Measurements from ENCODE around the gene HDAC4. TPM values are rescaled to one million over a fixed set of nuclear protein-coding genes. Genes with fewer than 3 reads are reported as not detected.

The HDAC4 gene
- polyA plus RNA-seq, 2 of the 4 experiments (the other 2 are of a cell fraction): 8.6 to 10.4 TPM

DNA sequence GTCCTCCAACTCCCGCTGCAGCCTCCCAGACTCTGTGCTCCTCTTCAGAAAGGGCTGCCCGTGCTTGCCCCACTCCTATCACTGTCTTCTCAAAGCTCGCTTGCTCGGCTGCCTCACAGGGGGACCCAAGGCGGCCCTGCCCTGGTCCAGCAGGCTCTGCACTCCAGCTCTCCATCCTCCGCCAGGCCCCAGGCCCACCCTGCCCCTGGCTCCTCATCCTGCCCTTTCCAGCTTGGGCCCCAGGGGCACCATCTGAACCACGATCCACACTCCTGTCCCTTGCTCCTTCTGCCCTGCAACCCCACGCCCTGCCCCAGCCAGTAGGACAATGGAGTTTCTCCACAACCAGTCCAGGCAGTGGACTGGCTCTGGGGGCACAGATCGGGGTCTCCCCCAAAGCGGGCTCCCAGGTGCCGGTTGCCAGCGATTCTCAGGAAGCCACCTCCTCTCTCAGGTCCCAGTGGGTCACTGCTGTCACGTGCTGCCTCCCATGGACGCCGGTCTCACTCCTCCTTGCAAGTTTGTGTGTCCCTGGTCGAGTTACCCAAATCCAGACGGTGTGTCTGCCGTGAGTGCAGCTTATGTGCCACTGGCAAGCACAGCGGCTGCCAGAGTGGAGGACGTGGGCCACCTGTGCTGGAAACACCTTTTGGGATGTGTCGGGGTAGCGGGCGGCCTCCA, 238.5 kb downstream of the HDAC4 start:
- TF ChIP-seq POLR2AphosphoS2 (conservative IDR thresholded peaks at IDR 0.05; ENCODE audit: low read length): no peak
- TF ChIP-seq PHF8 (IDR thresholded peaks at IDR 0.05; ENCODE audit: borderline replicate concordance, low read depth): no peak
- Histone ChIP-seq H3K4me3 (no peak overlapping the region), H3K4me1 (peaks cover 5% of the 10 kb centered on the region; the same call in 2 of the 3 replicates), H3K4me2 (no peak overlapping the region), H3K9me3 (no peaks in the 10 kb centered on the region), H3K27ac (no peak overlapping the region)
- 93% methylated on average over 21 of the region's 23 CpGs for WGBS (ENCODE audit: missing lambda C conversion rate)
- FAIRE-seq (no peak), DNase-seq (ENCODE audit: low read depth in 1 of 2, low spot score in 1 of 2) (no peak), ATAC-seq (no peak)
- ChIA-PET CTCF (interaction anchor here (1.1 kb wide), 1 partner anchor 27 kb away, joined by 3 read pairs; no protein-coding TSS in a partner anchor), POLR2A (no interaction called here)

DNA sequence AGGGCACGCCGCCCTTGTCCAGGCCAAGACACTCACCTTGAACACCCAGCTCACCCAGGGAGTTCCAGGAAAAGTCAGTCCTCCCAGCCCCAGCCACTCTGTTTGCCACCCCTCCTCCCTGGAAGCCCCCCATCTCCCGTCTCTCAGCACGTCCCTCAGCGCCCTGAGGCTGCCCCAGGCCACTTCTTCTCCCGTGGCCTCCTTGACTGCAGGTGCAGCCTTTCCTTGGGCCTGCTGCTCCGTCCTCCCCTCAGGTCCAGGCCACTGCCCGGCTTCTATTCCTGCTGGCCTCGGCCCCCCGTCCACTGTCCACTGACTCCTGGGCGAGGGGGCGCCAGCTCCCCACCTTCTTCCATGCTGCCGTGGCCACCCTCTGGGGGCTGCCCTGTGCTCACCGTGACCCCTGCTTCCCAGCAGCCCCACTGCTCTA, 239.1 kb downstream of the HDAC4 start:
- FAIRE-seq: no peak
- Histone ChIP-seq H3K9me3 (no peaks in the 10 kb centered on the region), H3K4me2 (no peak overlapping the region), H3K4me1 (peaks cover 5% of the 10 kb centered on the region; the same call in 2 of the 3 replicates), H3K27ac (no peak overlapping the region), H3K4me3 (no peak overlapping the region)
- TF ChIP-seq, protein P1, sequence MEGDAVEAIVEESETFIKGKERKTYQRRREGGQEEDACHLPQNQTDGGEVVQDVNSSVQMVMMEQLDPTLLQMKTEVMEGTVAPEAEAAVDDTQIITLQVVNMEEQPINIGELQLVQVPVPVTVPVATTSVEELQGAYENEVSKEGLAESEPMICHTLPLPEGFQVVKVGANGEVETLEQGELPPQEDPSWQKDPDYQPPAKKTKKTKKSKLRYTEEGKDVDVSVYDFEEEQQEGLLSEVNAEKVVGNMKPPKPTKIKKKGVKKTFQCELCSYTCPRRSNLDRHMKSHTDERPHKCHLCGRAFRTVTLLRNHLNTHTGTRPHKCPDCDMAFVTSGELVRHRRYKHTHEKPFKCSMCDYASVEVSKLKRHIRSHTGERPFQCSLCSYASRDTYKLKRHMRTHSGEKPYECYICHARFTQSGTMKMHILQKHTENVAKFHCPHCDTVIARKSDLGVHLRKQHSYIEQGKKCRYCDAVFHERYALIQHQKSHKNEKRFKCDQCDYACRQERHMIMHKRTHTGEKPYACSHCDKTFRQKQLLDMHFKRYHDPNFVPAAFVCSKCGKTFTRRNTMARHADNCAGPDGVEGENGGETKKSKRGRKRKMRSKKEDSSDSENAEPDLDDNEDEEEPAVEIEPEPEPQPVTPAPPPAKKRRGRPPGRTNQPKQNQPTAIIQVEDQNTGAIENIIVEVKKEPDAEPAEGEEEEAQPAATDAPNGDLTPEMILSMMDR (IDR thresholded peaks at IDR 0.05): no peak
- TF ChIP-seq JUNB (IDR thresholded peaks at IDR 0.05) (no peak), EHMT2 (IDR thresholded peaks at IDR 0.05; ENCODE audit: low read depth) (no peak), HOXB13 (CRISPR knock-in tag; IDR thresholded peaks at IDR 0.05; ENCODE audit: low read depth) (no peak), MYC (IDR thresholded peaks at IDR 0.05; ENCODE audit: borderline replicate concordance, low read length) (no peak)
- TF ChIP-seq, protein P2, sequence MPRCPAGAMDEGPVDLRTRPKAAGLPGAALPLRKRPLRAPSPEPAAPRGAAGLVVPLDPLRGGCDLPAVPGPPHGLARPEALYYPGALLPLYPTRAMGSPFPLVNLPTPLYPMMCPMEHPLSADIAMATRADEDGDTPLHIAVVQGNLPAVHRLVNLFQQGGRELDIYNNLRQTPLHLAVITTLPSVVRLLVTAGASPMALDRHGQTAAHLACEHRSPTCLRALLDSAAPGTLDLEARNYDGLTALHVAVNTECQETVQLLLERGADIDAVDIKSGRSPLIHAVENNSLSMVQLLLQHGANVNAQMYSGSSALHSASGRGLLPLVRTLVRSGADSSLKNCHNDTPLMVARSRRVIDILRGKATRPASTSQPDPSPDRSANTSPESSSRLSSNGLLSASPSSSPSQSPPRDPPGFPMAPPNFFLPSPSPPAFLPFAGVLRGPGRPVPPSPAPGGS (IDR thresholded peaks at IDR 0.05): no peak
- POLR2A ChIA-PET: no interaction called here
- CTCF ChIA-PET: interaction anchor here (1.1 to 1.2 kb wide), 2 partner anchors 18 to 27 kb away, joined by 3 to 4 read pairs; no protein-coding TSS in a partner anchor
- no peak for ATAC-seq
- DNase-seq (ENCODE audit: low read depth in 1 of 2, low spot score in 1 of 2): no peak
- 87% methylated on average over 13 of the region's 14 CpGs for WGBS (ENCODE audit: missing lambda C conversion rate)

DNA sequence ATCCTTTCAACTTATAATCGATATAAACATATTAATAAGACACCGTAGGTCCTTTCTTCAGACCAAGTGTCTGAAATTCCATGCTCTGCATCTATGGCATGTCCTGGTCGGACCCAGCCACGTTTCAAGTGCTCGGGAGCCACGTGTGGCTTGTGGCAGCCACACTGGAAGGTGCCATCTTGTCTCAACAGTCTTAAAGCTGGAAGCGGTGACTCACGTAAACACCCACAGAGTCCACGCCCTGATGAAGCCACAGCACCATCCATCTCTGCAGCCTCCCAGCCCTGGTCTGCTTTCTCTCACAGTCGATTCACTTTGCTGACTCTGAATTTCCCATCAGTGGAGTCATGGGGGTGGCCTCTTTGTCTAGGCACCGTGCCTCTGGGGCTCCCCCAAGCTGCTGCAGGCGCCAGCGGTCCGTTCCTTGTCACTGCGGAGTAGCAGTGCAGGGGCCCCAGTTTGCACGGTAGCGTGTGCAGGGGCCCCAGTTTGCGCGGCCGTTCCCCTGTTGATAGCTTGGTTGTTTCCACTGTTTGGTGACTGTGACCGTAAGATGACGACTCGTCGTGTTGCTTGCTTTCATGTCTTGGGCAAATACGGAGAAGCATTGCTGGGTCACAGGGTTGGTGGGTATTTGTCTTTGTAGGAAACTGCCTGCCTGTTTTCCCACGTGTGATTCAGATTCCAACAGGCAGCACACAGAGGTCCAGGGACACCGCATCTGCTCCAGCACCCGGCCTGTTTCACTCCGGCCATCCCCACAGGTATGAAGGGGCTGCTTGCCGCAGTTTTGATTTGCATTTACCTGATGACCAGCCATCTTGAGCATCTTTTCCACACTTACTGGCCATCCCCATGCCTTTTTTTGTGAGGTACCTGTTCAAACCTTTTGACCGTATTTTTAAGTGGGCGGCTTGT, 240.3 kb downstream of the HDAC4 start:
- ChIA-PET CTCF (interaction anchor here (1.1 to 1.2 kb wide), 2 partner anchors 17 to 29 kb away, joined by 3 to 4 read pairs; no protein-coding TSS in a partner anchor), POLR2A (no interaction called here)
- Histone ChIP-seq H3K9me3 (no peaks in the 10 kb centered on the region), H3K27ac (no peak overlapping the region), H3K4me2 (no peak overlapping the region), H3K4me3 (no peak overlapping the region), H3K4me1 (peaks cover 5% of the 10 kb centered on the region; the same call in 2 of the 3 replicates)
- TF ChIP-seq NPAS2 (CRISPR knock-in tag; IDR thresholded peaks at IDR 0.05; ENCODE audit: borderline replicate concordance) (no peak), ZNF302 (CRISPR knock-in tag; IDR thresholded peaks at IDR 0.05) (no peak), POLR2AphosphoS2 (conservative IDR thresholded peaks at IDR 0.05; ENCODE audit: low read length) (no peak), RNF2 (IDR thresholded peaks at IDR 0.05; ENCODE audit: borderline replicate concordance, low read depth) (no peak), FOSB (CRISPR knock-in tag; IDR thresholded peaks at IDR 0.05) (no peak), BHLHE40 (IDR thresholded peaks at IDR 0.05; ENCODE audit: low read depth, low read length) (no peak), RCOR1 (IDR thresholded peaks at IDR 0.05; ENCODE audit: low read depth, low read length) (no peak), CHD4 (IDR thresholded peaks at IDR 0.05; ENCODE audit: borderline replicate concordance) (no peak)
- TF ChIP-seq, protein P3, sequence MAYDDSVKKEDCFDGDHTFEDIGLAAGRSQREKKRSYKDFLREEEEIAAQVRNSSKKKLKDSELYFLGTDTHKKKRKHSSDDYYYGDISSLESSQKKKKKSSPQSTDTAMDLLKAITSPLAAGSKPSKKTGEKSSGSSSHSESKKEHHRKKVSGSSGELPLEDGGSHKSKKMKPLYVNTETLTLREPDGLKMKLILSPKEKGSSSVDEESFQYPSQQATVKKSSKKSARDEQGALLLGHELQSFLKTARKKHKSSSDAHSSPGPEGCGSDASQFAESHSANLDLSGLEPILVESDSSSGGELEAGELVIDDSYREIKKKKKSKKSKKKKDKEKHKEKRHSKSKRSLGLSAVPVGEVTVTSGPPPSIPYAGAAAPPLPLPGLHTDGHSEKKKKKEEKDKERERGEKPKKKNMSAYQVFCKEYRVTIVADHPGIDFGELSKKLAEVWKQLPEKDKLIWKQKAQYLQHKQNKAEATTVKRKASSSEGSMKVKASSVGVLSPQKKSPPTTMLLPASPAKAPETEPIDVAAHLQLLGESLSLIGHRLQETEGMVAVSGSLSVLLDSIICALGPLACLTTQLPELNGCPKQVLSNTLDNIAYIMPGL (CRISPR knock-in tag; IDR thresholded peaks at IDR 0.05; ENCODE audit: borderline replicate concordance): no peak
- FAIRE-seq: no peak
- ATAC-seq: no peak
- DNase-seq (ENCODE audit: low read depth in 1 of 2, low spot score in 1 of 2): no peak
- 95% methylated on average over 32 of the region's 32 CpGs for WGBS (ENCODE audit: missing lambda C conversion rate)

Measured in A549 (cell line).